ENCODE measurements around the gene SRGAP1.
"Not testable (repeated sequence)": the region's sequence is repeated elsewhere in the genome, so short reads cannot be mapped to it uniquely, and the experiment has no call there.

The SRGAP1 gene

DNA sequence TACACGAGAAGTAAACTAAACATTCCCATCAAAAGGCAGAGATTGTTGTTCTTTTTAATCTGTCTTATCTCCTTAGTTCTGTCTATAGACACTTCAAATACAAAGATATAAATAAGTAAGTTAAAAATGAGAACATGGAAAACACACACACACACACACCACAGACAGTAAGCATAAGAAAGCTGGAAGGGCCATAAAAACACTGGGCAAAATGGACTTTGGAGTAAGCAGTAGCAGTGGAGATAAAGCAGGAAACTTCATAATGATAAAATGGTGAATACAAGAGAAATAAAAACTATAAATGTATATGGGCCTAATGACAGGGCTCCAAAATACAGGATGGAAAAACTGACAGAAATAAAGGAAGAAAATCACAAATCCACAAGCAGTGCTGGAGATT lies 345.0 kb downstream of the SRGAP1 start:
- Histone ChIP-seq H3K9me3 (replicated peaks; ENCODE audit: low read length) (no peaks in the 10 kb centered on the region), H3K4me3 (ENCODE audit: low read length) (no peak overlapping the region), H3K4me1 (ENCODE audit: control insufficient read depth, insufficient read depth, low read length) (peaks cover 31% of the 10 kb centered on the region), H3K36me3 (ENCODE audit: insufficient read depth, low read length) (peaks cover 10% of the 10 kb centered on the region), H3K27me3 (ENCODE audit: control insufficient read depth, insufficient read depth, low read length) (no peaks in the 10 kb centered on the region), H3K4me2 (ENCODE audit: low read length) (no peak overlapping the region), H3K9ac (ENCODE audit: low read depth, low read length) (no peak overlapping the region)

GRCh38 chr12:64190140-64190539 lies 345.6 kb downstream of the SRGAP1 start:
- H3K4me1 ChIP-seq (ENCODE audit: control insufficient read depth, insufficient read depth, low read length), result peaks cover 36% of the 10 kb centered on the region
- no peaks in the 10 kb centered on the region for H3K9me3 ChIP-seq (replicated peaks; ENCODE audit: low read length)
- no peak overlapping the region for H3K9ac ChIP-seq (ENCODE audit: low read depth, low read length)
- peaks cover 10% of the 10 kb centered on the region for H3K36me3 ChIP-seq (ENCODE audit: insufficient read depth, low read length)
- no peak overlapping the region for H3K4me3 ChIP-seq (ENCODE audit: low read length)
- no peak overlapping the region for H3K4me2 ChIP-seq (ENCODE audit: low read length)
- no peaks in the 10 kb centered on the region for H3K27me3 ChIP-seq (ENCODE audit: control insufficient read depth, insufficient read depth, low read length)

- Histone ChIP-seq H3K9ac (ENCODE audit: low read depth, low read length) (no peak overlapping the region), H3K4me3 (ENCODE audit: low read length) (no peak overlapping the region), H3K4me1 (ENCODE audit: control insufficient read depth, insufficient read depth, low read length) (peaks cover 23% of the 10 kb centered on the region), H3K27me3 (ENCODE audit: control insufficient read depth, insufficient read depth, low read length) (no peaks in the 10 kb centered on the region), H3K9me3 (replicated peaks; ENCODE audit: low read length) (no peaks in the 10 kb centered on the region), H3K36me3 (ENCODE audit: insufficient read depth, low read length) (peaks cover 10% of the 10 kb centered on the region), H3K4me2 (ENCODE audit: low read length) (no peak overlapping the region)
These were observed 348.3 kb downstream of the SRGAP1 start for GRCh38 chr12:64192644-64193444.

DNA sequence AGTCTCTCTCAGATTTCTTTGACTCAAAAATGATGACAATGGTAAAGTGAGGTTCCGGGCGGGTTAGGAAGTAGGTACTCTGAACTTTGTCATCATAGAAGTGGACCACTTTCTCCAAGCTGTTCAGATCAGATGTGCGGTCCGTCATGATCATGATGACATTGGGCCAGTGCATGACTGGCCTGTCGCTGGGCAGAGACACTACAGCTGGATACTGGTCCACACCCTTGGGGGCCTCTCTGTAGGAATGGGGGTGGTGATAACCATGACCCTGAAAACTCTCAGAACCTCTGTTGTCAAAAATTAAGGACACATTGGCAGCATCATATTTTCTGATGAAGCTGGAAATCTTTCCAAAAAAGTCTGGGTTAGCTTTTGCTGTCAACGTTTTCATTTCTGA lies 349.4 kb downstream of the SRGAP1 start:
- Histone ChIP-seq H3K27me3 (ENCODE audit: control insufficient read depth, insufficient read depth, low read length) (no peaks in the 10 kb centered on the region), H3K4me2 (ENCODE audit: low read length) (no peak overlapping the region), H3K9ac (ENCODE audit: low read depth, low read length) (no peak overlapping the region), H3K36me3 (ENCODE audit: insufficient read depth, low read length) (peaks cover 10% of the 10 kb centered on the region), H3K4me1 (ENCODE audit: control insufficient read depth, insufficient read depth, low read length) (peaks cover 15% of the 10 kb centered on the region), H3K4me3 (ENCODE audit: low read length) (no peak overlapping the region), H3K9me3 (replicated peaks; ENCODE audit: low read length) (no peaks in the 10 kb centered on the region)

- H3K9ac ChIP-seq (ENCODE audit: low read depth, low read length), result no peak overlapping the region
- H3K27me3 ChIP-seq (ENCODE audit: control insufficient read depth, insufficient read depth, low read length), result no peaks in the 10 kb centered on the region
- no peak overlapping the region for H3K4me3 ChIP-seq (ENCODE audit: low read length)
- peaks cover 11% of the 10 kb centered on the region for H3K4me1 ChIP-seq (ENCODE audit: control insufficient read depth, insufficient read depth, low read length)
- no peaks in the 10 kb centered on the region for H3K9me3 ChIP-seq (replicated peaks; ENCODE audit: low read length)
- no peak overlapping the region for H3K4me2 ChIP-seq (ENCODE audit: low read length)
- peaks cover 10% of the 10 kb centered on the region for H3K36me3 ChIP-seq (ENCODE audit: insufficient read depth, low read length)
These were observed 350.0 kb downstream of the SRGAP1 start for GRCh38 chr12:64194333-64195149.

DNA sequence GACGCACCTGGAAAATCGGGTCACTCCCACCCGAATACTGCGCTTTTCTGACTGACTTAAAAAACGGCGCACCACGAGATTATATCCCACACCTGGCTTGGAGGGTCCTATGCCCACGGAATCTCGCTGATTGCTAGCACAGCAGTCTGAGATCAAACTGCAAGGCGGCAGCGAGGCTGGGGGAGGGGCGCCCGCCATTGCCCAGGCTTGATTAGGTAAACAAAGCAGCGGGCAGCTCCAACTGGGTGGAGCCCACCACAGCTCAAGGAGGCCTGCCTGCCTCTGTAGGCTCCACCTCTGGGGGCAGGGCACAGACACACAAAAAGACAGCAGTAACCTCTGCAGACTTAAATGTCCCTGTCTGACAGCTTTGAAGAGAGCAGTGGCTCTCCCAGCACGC lies 351.3 kb downstream of the SRGAP1 start:
- peaks cover 10% of the 10 kb centered on the region for H3K36me3 ChIP-seq (ENCODE audit: insufficient read depth, low read length)
- H3K9ac ChIP-seq (ENCODE audit: low read depth, low read length); H3K9me3 ChIP-seq (replicated peaks; ENCODE audit: low read length); H3K4me2 ChIP-seq (ENCODE audit: low read length); H3K4me1 ChIP-seq (ENCODE audit: control insufficient read depth, insufficient read depth, low read length); H3K4me3 ChIP-seq (ENCODE audit: low read length); H3K27me3 ChIP-seq (ENCODE audit: control insufficient read depth, insufficient read depth, low read length): not testable (repeated sequence)

DNA sequence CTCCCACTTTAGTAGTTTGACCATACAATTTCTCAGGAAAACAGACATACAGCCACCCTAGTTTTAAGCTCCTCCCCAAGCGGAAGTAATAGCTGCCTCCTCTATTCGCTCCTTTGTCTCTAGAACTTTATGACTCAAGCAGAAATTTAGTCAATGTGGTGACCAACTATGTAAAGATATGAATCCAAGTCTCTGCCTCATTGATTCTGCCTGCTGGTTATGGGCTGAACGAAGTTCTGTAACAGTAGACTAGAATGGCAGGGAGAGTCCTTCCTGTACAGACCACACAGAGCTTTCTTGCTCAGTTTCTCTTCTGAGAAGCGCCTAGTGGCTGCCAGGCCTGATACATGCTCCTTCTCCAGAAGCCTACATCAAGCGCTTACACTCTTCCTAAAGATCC lies 358.5 kb downstream of the SRGAP1 start:
- no peak overlapping the region for H3K4me3 ChIP-seq (ENCODE audit: low read length)
- no peak overlapping the region for H3K9ac ChIP-seq (ENCODE audit: low read depth, low read length)
- no peaks in the 10 kb centered on the region for H3K4me1 ChIP-seq (ENCODE audit: control insufficient read depth, insufficient read depth, low read length)
- no peaks in the 10 kb centered on the region for H3K27me3 ChIP-seq (ENCODE audit: control insufficient read depth, insufficient read depth, low read length)
- H3K36me3 ChIP-seq (ENCODE audit: insufficient read depth, low read length), result no peaks in the 10 kb centered on the region
- H3K9me3 ChIP-seq (replicated peaks; ENCODE audit: low read length), result no peaks in the 10 kb centered on the region
- H3K4me2 ChIP-seq (ENCODE audit: low read length), result no peak overlapping the region

DNA sequence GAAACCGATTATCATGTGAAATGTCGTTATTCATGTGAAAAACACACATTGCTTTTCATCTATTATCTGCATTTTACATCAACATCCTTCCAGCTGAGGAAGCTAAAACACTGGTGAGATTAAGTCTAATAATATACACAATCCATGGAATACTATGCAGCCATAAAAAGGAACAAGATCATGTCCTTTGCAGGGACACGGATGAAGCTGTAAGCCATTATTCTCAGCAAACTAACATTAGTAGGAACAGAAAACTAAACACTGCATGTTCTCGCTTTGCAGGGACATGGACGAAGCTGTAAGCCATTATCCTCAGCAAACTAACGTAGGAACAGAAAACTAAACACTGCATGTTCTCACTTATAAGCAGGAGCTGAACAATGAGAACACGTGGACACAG lies 359.3 kb downstream of the SRGAP1 start:
- no peaks in the 10 kb centered on the region for H3K4me1 ChIP-seq (ENCODE audit: control insufficient read depth, insufficient read depth, low read length)
- no peaks in the 10 kb centered on the region for H3K27me3 ChIP-seq (ENCODE audit: control insufficient read depth, insufficient read depth, low read length)
- H3K4me2 ChIP-seq (ENCODE audit: low read length), result no peak overlapping the region
- H3K9ac ChIP-seq (ENCODE audit: low read depth, low read length), result no peak overlapping the region
- no peak overlapping the region for H3K4me3 ChIP-seq (ENCODE audit: low read length)
- no peaks in the 10 kb centered on the region for H3K36me3 ChIP-seq (ENCODE audit: insufficient read depth, low read length)
- H3K9me3 ChIP-seq (replicated peaks; ENCODE audit: low read length), result no peaks in the 10 kb centered on the region

DNA sequence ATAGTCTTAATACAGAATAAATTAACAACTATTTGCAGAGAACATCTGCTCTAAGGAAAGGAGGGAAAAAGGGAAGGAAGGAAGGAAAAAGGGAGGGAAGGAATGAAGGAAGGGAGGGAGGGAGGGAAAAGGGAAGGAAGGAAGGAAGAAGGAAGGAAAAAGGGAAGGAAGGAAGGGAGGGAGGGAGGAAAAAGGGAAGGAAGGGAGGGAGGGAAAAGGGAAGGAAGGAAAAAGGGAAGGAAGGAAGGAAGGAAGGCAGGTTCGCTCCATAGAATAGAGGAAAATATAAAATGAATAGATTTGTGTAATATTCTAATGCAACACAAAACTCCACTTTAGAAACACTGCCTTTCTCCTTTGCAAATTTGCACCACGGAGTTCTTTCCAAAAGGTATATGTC lies 361.0 kb downstream of the SRGAP1 start:
- no peaks in the 10 kb centered on the region for H3K27me3 ChIP-seq (ENCODE audit: control insufficient read depth, insufficient read depth, low read length)
- no peaks in the 10 kb centered on the region for H3K4me1 ChIP-seq (ENCODE audit: control insufficient read depth, insufficient read depth, low read length)
- H3K9ac ChIP-seq (ENCODE audit: low read depth, low read length), result no peak overlapping the region
- no peak overlapping the region for H3K4me3 ChIP-seq (ENCODE audit: low read length)
- H3K4me2 ChIP-seq (ENCODE audit: low read length), result no peak overlapping the region
- no peaks in the 10 kb centered on the region for H3K36me3 ChIP-seq (ENCODE audit: insufficient read depth, low read length)
- no peaks in the 10 kb centered on the region for H3K9me3 ChIP-seq (replicated peaks; ENCODE audit: low read length)

DNA sequence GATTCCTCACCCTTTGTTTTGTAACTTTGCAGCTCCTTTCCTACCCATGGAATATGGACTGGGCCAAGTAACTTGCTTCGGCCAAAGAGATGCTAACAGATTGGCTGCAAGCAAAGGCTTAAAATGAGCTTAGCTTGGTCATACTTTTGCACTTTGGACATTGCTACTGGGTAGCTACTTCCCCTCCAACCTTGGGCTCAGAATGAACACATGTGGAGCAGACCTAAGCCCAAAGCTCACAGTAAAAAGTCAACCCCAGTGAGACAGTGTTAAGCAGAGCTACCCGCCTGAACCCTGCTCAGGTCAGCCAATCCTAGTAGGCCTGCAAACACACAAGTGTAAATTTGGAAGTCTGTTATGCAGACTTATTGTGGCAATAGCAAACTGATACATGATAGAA lies 363.0 kb downstream of the SRGAP1 start:
- Histone ChIP-seq H3K4me3 (ENCODE audit: low read length) (no peak overlapping the region), H3K4me2 (ENCODE audit: low read length) (no peak overlapping the region), H3K9ac (ENCODE audit: low read depth, low read length) (no peak overlapping the region), H3K36me3 (ENCODE audit: insufficient read depth, low read length) (no peaks in the 10 kb centered on the region), H3K9me3 (replicated peaks; ENCODE audit: low read length) (no peaks in the 10 kb centered on the region), H3K4me1 (ENCODE audit: control insufficient read depth, insufficient read depth, low read length) (no peaks in the 10 kb centered on the region), H3K27me3 (ENCODE audit: control insufficient read depth, insufficient read depth, low read length) (no peaks in the 10 kb centered on the region)

Measured in skeletal muscle satellite cell (primary cell).